Testis (tissue), 2 donors: ENCODE results near the gene CCNE1.

ENCODE experiments used
- CTCF ChIP-seq, 3 experiments: fragments of 450-650 bp in 2 of 3; fragments of 200-600 bp in 1 of 3; sonication (generic) in 1 of 3; IDR thresholded peaks; one replicate each; pipeline ENCODE4 v1.5.1; 2016 to 2019; ENCODE audit warnings: antibody characterized with exemption in 3 of 3, mild to moderate bottlenecking in 2 of 3, moderate library complexity in 1 of 3
- POLR2A ChIP-seq: fragments of 450-650 bp; IDR thresholded peaks from one replicate; pipeline ENCODE4 v1.6.1; 2017; ENCODE audit warnings: antibody characterized with exemption, mild to moderate bottlenecking, moderate library complexity

DNA sequence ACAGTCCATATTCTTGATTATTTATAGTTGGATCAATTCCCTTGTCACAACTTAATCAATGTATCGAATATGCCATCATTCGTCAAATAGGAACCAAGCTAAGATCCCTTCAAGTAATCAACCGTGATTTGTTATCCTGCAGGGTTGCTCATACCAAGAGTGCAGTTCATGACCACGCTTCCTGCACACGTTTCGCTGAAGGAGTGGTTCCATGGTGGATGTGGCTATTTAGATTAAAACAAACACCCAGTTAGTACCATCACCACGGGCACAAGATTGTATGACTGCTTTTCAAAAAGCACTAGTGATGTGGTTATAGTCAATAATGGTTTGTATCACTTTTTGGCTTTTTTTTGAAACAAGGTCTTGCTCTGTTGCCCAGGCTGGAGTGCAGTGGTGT, 41.1 kb upstream of the CCNE1 start:
- TF ChIP-seq CTCF (IDR thresholded peaks at IDR 0.05) (no peak), POLR2A (no peak)
